HEK293 (cell line): Measurements from ENCODE around the gene GSTM5.

Experiments
- CTCF ChIA-PET: fragments of 350-600 bp; formaldehyde crosslinking; extraction: SDS; loops from one replicate; lab custom pipeline; 2021; ENCODE audit warnings: antibody characterized with exemption; lab: Yijun Ruan, JAX
- POLR2A ChIA-PET: fragments of 300-600 bp; formaldehyde crosslinking; extraction: SDS; loops from one replicate; lab custom pipeline; 2020; ENCODE audit warnings: antibody characterized with exemption, inconsistent platforms; lab: Yijun Ruan, JAX
- H3K27ac ChIP-seq: fragments of 200-500 bp; sonication (Bioruptor generic); 2 replicates; pipeline ENCODE4 v1.5.1; 2014; ENCODE audit warnings: low read depth, low read length, control low read depth, inconsistent platforms; ENCODE audit errors: extremely low read depth
- H3K36me3 ChIP-seq, 2 experiments: fragments of 200-500 bp in 1 of 2; sonication (Bioruptor generic) in 1 of 2; 1 replicate in 1 of 2; 2 replicates in 1 of 2; pipeline ENCODE4 v1.5.1; 2014 to 2017; ENCODE audit warnings: inconsistent platforms in 2 of 2, low read length in 2 of 2; ENCODE audit not compliant: control insufficient read depth in 2 of 2, insufficient read depth in 1 of 2
- H3K4me1 ChIP-seq: fragments of 200-500 bp; sonication (Bioruptor generic); 2 replicates; pipeline ENCODE4 v1.5.1; 2014; ENCODE audit warnings: mild to moderate bottlenecking, low read length, inconsistent platforms; ENCODE audit not compliant: control insufficient read depth, insufficient read depth
- H3K4me3 ChIP-seq: 2 replicates; pipeline ENCODE4 v1.5.1; 2011; ENCODE audit warnings: low read depth, mild to moderate bottlenecking, control low read depth, low read length, moderate library complexity
- H3K9me3 ChIP-seq: fragments of 200-500 bp; sonication (Bioruptor generic); 2 replicates; pipeline ENCODE4 v1.5.1; 2014; ENCODE audit warnings: low read depth, low read length, inconsistent platforms; ENCODE audit not compliant: control insufficient read depth, insufficient read depth
- ELK4 ChIP-seq: IDR thresholded peaks from 2 replicates; pipeline ENCODE4 v1.6.1; 2011; ENCODE audit warnings: mild to moderate bottlenecking, low read depth, low read length, borderline replicate concordance
- FEZF1 ChIP-seq: fragments of 450-650 bp; formaldehyde crosslinking; IDR thresholded peaks from 2 replicates; pipeline ENCODE4 v1.5.1; 2016; ENCODE audit warnings: missing biosample characterization, missing genetic modification characterization
- KLF7 ChIP-seq: fragments of 450-650 bp; formaldehyde crosslinking; IDR thresholded peaks from 2 replicates; pipeline ENCODE4 v1.5.1; 2016; ENCODE audit warnings: missing biosample characterization, missing genetic modification characterization, borderline replicate concordance
- MYNN ChIP-seq: fragments of 450-650 bp; formaldehyde crosslinking; IDR thresholded peaks from 2 replicates; pipeline ENCODE4 v1.5.1; 2016; ENCODE audit warnings: missing biosample characterization, missing genetic modification characterization, borderline replicate concordance
- TCF7L2 ChIP-seq: IDR thresholded peaks from 2 replicates; pipeline ENCODE4 v1.6.1; 2011; ENCODE audit warnings: low read depth, mild to moderate bottlenecking, inconsistent platforms, low read length, moderate library complexity, borderline replicate concordance
- ZBTB11 ChIP-seq: fragments of 450-650 bp; formaldehyde crosslinking; conservative IDR thresholded peaks from 2 replicates; pipeline ENCODE4 v1.5.1; 2016; ENCODE audit warnings: low read depth, missing biosample characterization, missing genetic modification characterization
- ZEB2 ChIP-seq: fragments of 450-650 bp; formaldehyde crosslinking; IDR thresholded peaks from 2 replicates; pipeline ENCODE4 v1.5.1; 2016; ENCODE audit warnings: missing biosample characterization, missing genetic modification characterization
- ZNF311 ChIP-seq: fragments of 450-650 bp; formaldehyde crosslinking; IDR thresholded peaks from 2 replicates; pipeline ENCODE4 v1.5.1; 2017; ENCODE audit warnings: missing biosample characterization, missing genetic modification characterization, borderline replicate concordance
- ZNF341 ChIP-seq: fragments of 450-650 bp; formaldehyde crosslinking; IDR thresholded peaks from 2 replicates; pipeline ENCODE4; 2016; ENCODE audit warnings: low read depth, missing biosample characterization, missing genetic modification characterization
- ZNF426 ChIP-seq: fragments of 450-650 bp; formaldehyde crosslinking; IDR thresholded peaks from 2 replicates; pipeline ENCODE4 v1.5.1; 2017; ENCODE audit warnings: missing biosample characterization, missing genetic modification characterization, mild to moderate bottlenecking, inconsistent platforms, moderate library complexity
- ZNF433 ChIP-seq: fragments of 450-650 bp; formaldehyde crosslinking; IDR thresholded peaks from 2 replicates; pipeline ENCODE4 v1.5.1; 2016; ENCODE audit warnings: missing biosample characterization, missing genetic modification characterization, low read depth
- ZNF488 ChIP-seq: fragments of 450-650 bp; formaldehyde crosslinking; IDR thresholded peaks from 2 replicates; pipeline ENCODE4 v1.5.1; 2016; ENCODE audit warnings: missing biosample characterization, missing genetic modification characterization
- ZNF510 ChIP-seq: fragments of 450-650 bp; formaldehyde crosslinking; IDR thresholded peaks from 2 replicates; pipeline ENCODE4 v1.5.1; 2018; ENCODE audit warnings: mild to moderate bottlenecking, missing genetic modification characterization, missing biosample characterization; ENCODE audit not compliant: insufficient replicate concordance
- ZNF521 ChIP-seq: fragments of 450-650 bp; formaldehyde crosslinking; IDR thresholded peaks from 2 replicates; pipeline ENCODE4 v1.5.1; 2017; ENCODE audit warnings: missing biosample characterization, mild to moderate bottlenecking, missing genetic modification characterization
- ZNF558 ChIP-seq: fragments of 450-650 bp; formaldehyde crosslinking; IDR thresholded peaks from 2 replicates; pipeline ENCODE4 v1.5.1; 2016; ENCODE audit warnings: missing biosample characterization, missing genetic modification characterization
- ZNF561 ChIP-seq: fragments of 450-650 bp; IDR thresholded peaks from 2 replicates; pipeline ENCODE4 v1.5.1; 2018; ENCODE audit warnings: missing biosample characterization, missing genetic modification characterization, borderline replicate concordance
- ZNF660 ChIP-seq: fragments of 450-650 bp; IDR thresholded peaks from 2 replicates; pipeline ENCODE4 v1.5.1; 2018; ENCODE audit warnings: missing biosample characterization, mild to moderate bottlenecking, missing genetic modification characterization
- ZSCAN16 ChIP-seq: fragments of 450-650 bp; formaldehyde crosslinking; IDR thresholded peaks from 2 replicates; pipeline ENCODE4 v1.5.1; 2016; ENCODE audit warnings: missing biosample characterization, missing genetic modification characterization
- TF ChIP-seq, protein P1 (sequence below): fragments of 450-650 bp; formaldehyde crosslinking; IDR thresholded peaks from 2 replicates; pipeline ENCODE4 v1.5.1; 2016; ENCODE audit warnings: missing biosample characterization, missing genetic modification characterization
- TF ChIP-seq, protein P2 (sequence below): fragments of 450-650 bp; formaldehyde crosslinking; IDR thresholded peaks from 2 replicates; pipeline ENCODE4 v1.5.1; 2016; ENCODE audit warnings: missing biosample characterization, missing genetic modification characterization
- TF ChIP-seq, protein P3 (sequence below): fragments of 450-650 bp; formaldehyde crosslinking; IDR thresholded peaks from 2 replicates; pipeline ENCODE4 v1.5.1; 2017; ENCODE audit warnings: missing biosample characterization, missing genetic modification characterization

The GSTM5 gene

DNA sequence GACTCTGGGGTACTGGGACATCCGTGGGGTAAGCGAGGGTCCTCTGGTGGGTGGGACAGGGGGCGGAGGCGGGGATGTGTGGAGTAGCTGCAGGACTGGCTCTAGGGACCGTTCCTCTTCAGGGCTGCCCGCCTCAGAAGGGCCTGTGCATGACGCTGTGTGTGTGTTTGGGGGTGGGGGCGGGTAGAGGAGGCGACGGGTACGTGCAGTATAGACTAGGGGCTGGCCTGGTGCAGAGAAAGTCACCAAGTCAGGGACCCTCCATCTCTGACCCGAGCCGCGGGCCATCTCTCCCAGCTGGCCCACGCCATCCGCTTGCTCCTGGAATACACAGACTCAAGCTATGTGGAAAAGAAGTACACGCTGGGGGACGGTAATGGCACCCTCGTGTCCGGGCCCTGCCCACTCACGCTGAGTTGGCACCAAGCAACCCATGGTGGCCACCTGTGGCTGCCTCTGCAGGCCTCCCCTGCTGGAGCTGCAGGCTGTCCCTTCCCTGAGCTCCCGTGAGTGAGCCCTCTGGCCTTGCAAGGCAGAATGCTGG is 342 bp downstream of the GSTM5 start:
- POLR2A ChIA-PET: no interaction called here
- H3K9me3 ChIP-seq: no peaks in the 10 kb centered on the region
- no peak for TF ChIP-seq ZSCAN16 (tag by site-specific recombination)
- TF ChIP-seq, protein P1, sequence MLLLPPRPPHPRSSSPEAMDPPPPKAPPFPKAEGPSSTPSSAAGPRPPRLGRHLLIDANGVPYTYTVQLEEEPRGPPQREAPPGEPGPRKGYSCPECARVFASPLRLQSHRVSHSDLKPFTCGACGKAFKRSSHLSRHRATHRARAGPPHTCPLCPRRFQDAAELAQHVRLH: no peak
- no peak for TF ChIP-seq ZNF488 (tag by site-specific recombination)
- TF ChIP-seq TCF7L2: no peak
- no peak for TF ChIP-seq MYNN
- no peaks in the 10 kb centered on the region for H3K4me1 ChIP-seq
- CTCF ChIA-PET: interaction anchor here (0.6 kb wide), 1 partner anchor 8 kb away, joined by 4 read pairs; no protein-coding TSS in a partner anchor
- H3K4me3 ChIP-seq: no peak overlapping the region
- H3K36me3 ChIP-seq: no peaks in the 10 kb centered on the region
- no peak overlapping the region for H3K27ac ChIP-seq

- TF ChIP-seq ZNF561 (tag by site-specific recombination) (no peak), ZNF510 (tag by site-specific recombination) (no peak), ZNF660 (tag by site-specific recombination) (no peak), ZBTB11 (tag by site-specific recombination) (no peak), ZNF311 (tag by site-specific recombination) (no peak), ZNF341 (tag by site-specific recombination) (no peak), KLF7 (no peak), ZNF426 (tag by site-specific recombination) (no peak), ELK4 (no peak), ZNF521 (tag by site-specific recombination) (no peak), ZNF558 (no peak), ZEB2 (tag by site-specific recombination) (no peak), ZNF433 (tag by site-specific recombination) (no peak), FEZF1 (tag by site-specific recombination) (no peak)
- TF ChIP-seq, protein P2, sequence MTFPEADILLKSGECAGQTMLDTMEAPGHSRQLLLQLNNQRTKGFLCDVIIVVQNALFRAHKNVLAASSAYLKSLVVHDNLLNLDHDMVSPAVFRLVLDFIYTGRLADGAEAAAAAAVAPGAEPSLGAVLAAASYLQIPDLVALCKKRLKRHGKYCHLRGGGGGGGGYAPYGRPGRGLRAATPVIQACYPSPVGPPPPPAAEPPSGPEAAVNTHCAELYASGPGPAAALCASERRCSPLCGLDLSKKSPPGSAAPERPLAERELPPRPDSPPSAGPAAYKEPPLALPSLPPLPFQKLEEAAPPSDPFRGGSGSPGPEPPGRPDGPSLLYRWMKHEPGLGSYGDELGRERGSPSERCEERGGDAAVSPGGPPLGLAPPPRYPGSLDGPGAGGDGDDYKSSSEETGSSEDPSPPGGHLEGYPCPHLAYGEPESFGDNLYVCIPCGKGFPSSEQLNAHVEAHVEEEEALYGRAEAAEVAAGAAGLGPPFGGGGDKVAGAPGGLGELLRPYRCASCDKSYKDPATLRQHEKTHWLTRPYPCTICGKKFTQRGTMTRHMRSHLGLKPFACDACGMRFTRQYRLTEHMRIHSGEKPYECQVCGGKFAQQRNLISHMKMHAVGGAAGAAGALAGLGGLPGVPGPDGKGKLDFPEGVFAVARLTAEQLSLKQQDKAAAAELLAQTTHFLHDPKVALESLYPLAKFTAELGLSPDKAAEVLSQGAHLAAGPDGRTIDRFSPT (tag by site-specific recombination): no peak
- TF ChIP-seq, protein P3, sequence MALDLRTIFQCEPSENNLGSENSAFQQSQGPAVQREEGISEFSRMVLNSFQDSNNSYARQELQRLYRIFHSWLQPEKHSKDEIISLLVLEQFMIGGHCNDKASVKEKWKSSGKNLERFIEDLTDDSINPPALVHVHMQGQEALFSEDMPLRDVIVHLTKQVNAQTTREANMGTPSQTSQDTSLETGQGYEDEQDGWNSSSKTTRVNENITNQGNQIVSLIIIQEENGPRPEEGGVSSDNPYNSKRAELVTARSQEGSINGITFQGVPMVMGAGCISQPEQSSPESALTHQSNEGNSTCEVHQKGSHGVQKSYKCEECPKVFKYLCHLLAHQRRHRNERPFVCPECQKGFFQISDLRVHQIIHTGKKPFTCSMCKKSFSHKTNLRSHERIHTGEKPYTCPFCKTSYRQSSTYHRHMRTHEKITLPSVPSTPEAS (tag by site-specific recombination): no peak
- CTCF ChIA-PET: no interaction called here
Observed at GRCh38 chr1:109713636-109714035, 1.6 kb downstream of the GSTM5 start.

More at GRCh38 chr1:109713636-109714035, 1.6 kb downstream of the GSTM5 start:
- H3K36me3 ChIP-seq: no peaks in the 10 kb centered on the region
- H3K4me3 ChIP-seq: no peak overlapping the region
- H3K4me1 ChIP-seq: no peaks in the 10 kb centered on the region
- H3K27ac ChIP-seq: no peak overlapping the region
- no peaks in the 10 kb centered on the region for H3K9me3 ChIP-seq
- POLR2A ChIA-PET: no interaction called here
